ENCODE data around the gene FBN3.
"Not testable (repeated sequence)": the region's sequence is repeated elsewhere in the genome, so short reads cannot be mapped to it uniquely, and the experiment has no call there.

The FBN3 gene

DNA sequence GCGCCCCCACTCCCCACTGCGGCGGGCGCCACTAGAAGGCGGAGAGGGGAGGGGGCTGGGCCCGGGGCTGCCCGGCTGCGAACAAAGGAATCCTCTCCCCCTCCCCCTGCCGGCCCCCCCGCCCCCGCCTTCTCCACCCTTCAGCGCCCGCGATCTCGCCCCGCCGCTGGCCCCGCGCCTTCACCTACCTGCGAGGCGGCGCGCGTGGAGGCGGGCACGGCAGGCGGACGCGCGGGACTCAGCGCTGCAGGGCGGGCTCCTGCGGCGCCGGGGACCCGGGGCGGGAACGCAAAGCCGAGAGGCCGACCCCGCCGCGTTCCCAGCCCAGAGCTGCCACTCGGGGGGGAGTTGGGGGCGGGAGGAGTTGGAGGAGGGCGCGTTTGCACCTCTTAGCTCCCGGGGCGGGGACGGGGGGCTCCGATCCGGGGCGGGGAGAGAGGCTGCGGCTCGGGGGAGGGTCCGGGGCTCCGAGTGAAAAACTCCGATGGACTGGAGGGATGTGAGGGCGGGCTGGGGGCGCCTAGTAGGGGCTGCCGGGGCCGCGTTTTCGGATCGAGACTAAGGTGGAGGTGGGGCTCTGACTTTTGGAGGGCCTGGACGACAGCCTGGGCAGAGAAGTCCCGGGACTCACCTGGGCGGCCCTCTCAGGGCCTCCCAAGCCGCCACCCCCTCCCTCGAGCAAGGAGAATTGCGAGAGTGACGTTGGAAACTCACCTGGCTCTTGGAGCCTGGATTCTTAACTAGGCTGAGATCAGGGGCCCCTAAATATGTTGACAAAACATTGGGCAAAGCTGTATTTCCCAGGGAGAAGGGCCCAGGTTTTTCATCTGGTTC, at the start of gene FBN3:
FBN3 (minus strand) TSS at position 332 of the 834 bp plus-strand sequence. CDS start 2,112 bp downstream, outside the sequence.
- no peak for DNase-seq (ENCODE audit: low spot score)

DNA sequence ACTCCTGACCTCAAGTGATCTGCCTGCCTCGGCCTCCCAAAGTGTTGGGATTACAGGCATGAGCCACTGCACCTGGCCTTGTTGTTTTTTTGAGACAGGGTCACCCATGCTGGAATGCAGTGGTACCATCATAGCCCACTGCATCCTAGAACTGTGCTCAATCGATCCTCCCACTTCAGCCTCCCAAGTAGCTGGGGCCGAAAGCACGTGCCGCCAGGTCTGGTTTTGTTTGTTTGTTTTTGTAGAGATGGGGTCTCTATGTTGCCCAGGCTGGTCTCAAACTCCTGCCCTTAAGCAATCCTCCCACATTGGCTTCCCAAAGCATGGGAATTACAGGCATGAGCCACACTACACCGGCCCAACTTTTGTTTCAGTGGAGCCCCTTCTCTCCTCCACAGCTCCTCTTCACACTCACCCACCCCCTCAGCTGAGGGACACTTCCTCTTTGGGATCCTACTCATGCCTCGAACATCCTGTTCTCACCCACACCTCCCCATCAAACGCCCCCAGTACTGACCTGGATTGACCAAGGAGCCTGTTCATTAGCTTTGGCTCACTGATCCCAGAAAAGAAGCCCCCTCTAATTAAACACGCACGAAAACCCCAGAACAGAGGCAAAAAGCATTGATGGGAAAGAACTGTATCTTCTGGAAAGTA, 47.0 kb upstream of the FBN3 start:
- DNase-seq (ENCODE audit: low spot score), result no peak

DNA sequence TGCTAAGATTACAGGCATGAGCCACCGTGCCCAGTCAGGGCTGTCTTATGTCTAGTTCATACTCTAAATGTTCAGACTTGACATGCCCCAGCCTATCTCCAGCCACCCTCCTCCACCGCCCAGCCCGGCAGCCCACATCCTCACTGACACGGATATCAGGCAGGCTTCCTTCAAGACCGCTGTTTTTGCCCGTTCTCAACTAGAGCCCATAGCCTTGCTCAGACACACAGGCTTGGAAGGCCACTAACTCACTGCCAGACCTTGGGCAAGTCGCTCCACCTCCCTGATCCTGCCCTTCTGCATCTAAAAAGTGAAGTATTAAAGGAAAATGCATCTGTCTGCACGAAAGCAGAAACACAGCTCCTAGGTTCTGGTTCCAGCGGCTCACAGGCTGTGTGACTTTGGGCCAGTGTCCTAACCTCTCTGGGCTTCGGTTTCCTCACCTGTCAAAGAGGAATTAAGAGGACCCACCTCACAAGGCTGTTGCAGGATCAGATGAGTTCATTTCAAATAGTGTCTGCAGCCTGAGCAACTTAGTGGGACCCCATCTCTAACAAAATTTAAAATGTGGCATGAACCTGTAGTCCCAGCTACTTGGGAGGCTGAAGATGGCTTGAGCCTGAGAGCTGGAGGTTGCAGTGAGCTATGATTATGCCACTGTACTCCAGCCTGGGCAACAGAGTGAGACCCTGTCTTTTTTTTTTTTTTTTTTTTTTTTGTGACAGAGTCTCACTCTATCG, 45.3 kb upstream of the FBN3 start:
- DNase-seq (ENCODE audit: low spot score), result no peak

DNA sequence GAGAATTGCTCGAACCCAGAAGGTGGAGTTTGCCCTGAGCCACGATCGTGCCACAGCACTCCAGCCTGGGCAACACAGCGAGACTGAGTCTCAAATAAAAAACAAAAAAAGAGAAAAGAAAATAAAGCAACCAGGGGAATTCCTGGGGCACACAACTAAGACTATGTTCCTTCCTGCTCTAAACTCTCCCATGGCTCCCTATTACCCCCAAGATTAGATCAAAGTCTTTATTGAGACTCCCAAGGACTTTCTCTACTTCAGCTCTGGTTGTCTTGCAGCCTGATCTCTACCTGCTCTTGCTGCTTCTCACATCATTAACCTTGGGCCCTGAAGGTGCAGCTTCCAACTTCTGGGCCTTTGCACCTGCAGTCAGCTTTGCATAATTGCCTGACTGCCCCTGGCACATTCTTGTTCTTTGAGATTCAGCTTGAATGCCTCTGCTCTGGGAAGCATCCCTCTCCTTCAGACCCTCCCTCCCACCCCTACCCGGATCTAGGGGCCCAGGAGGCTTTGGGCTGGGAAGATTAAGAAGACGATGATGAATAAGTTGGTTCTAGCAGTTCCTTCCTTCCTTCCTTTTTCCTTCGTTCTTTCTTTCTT, 42.9 kb upstream of the FBN3 start:
- no peak for DNase-seq (ENCODE audit: low spot score)

DNA sequence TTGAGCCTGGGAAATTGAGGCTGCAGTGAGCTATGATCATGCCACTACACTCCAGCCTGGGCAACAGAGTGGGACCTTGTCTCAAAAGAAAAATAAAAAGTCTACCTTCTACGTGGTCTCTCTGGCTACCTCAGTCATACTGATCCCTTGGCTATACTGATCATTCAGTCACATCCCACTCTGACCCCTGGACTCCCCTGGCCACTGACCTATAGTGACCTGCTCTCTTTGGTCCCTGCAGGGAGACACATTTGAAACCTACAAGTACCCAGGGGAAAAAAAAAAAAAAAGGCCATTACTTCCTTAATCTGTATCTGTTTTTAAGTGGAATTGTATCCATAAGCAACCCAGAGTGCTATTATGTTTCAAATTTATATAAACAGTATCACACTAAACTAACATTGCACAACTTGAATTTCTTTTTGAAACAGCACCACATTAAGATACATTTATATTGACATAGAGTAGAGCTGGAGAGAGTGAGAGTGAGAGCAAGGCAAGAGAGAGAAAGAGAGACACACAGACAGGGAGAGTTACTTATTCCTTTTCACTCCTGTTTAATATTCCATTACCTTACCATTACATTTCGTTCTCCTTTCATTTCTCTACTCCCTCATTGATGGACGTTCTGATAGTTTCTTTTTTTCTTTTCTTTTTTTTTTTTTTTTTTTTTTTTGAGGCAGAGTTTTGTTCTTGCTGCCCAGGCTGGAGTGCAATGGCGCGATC, 36.1 kb upstream of the FBN3 start:
- DNase-seq (ENCODE audit: low spot score), result no peak

DNA sequence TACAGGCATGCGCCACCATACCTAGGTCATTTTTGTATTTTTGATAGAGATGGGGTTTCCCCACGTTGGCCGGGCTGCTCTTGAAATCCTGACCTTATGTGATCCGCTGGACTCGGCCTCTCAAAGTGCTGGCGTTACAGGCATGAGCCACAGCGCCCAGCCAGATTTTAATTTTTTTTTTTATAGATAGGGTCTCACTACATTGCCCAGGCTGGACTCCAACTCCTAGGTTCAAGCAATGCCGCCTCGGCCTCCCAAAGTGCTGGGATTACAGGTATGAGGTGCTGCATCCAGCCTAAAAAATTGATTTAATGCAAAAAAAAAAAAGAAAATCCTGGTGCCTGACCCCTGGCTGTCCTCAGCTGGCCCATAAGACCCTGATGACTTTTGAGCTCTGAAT, 34.9 kb upstream of the FBN3 start:
- no peak for DNase-seq (ENCODE audit: low spot score)

DNA sequence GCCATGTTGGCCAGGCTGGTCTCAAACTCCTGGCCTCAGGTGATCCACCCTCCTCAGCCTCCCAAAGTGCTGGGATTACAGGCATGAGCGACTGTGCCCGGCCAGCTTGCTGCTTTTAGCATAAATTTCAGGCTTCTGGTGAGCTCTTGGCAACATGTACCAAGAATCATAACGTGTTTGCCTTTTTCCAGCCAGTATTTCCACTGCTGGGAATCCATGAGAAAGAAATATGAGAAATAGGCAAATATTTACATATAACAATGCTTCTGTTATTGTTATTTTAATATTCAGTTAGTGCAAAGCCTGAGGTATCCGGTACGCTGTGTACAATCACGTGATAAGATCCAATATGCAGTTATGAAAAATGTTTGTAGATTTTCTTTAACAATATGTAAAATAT, 30.6 kb upstream of the FBN3 start:
- no peak for DNase-seq (ENCODE audit: low spot score)

DNA sequence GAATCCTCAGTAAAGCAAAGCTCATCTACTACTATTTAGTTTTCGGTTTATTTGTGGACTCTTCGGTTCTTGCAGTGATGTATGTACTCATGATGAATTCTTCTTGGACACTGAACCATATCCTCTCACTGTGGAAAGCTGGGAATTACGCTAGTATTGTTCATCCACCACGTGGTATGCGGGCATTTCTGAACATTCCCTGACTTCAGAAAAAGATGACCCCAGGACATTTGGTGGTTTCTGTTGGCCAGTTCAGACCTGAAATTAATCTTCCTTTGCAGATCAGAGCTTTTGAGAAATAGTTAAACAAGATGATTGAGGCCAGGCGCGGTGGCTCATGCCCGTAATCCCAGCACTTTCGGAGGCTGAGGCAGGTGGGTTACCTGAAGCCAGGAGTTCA, 25.3 kb upstream of the FBN3 start:
- DNase-seq (ENCODE audit: low spot score), result no peak

DNA sequence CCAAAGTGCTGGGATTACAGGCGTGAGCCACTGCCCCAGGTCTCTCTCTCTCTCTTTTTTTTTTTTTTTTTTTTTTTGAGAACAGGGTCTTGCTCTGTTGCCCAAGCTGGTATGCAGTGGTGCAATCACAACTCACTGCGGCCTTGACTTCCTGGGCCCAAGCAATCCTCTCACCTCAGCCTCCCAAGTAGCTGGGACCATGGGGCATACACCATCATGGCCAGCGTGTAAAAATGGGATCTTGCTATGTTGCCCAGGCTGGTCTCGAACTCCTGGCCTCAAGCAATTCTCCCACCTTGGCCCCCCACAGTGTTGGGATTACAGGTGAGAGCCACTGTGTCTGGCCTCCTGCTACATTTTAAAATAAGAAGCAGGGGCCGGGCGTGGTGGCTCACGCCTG, 19.1 kb upstream of the FBN3 start:
- DNase-seq (ENCODE audit: low spot score), result no peak

DNA sequence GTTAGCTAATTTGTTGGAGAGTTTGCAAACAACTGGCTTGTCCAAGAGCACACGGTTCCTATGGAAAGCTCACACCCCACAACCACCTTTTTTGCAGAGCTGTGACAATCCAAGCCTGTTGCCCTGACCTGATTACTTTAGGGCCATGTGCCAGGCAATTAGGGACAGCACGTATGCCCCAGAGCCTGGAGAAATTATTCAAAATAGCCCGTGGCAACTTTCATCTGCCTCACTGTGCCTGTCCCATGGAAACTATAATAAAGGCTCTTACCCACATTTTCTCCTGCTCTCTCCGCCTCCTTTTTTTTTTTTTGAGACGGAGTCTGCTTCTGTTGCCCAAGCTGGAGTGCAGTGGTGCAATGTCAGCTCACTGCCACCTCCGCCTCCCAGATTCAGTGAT, 18.6 kb upstream of the FBN3 start:
- no peak for DNase-seq (ENCODE audit: low spot score)

DNA sequence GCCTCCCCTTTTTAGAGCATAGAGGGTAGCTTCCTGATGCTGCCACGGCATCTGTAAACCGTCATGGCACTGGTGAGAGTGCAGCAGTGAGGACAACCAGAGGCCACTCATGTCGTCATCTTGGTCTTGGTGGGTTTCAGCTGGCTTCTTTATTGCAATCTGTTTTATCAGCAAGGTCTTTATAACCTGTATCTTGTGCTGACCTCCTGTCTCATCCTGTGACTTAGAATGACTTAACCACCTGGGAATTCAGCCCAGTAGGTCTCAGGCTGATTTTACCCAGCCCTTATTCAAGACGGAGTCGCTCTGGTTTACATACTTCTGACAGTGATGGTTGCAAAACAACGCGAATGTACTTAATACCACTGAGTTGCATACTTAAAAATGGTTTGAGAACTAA, 14.4 kb upstream of the FBN3 start:
- DNase-seq (ENCODE audit: low spot score), result no peak

DNA sequence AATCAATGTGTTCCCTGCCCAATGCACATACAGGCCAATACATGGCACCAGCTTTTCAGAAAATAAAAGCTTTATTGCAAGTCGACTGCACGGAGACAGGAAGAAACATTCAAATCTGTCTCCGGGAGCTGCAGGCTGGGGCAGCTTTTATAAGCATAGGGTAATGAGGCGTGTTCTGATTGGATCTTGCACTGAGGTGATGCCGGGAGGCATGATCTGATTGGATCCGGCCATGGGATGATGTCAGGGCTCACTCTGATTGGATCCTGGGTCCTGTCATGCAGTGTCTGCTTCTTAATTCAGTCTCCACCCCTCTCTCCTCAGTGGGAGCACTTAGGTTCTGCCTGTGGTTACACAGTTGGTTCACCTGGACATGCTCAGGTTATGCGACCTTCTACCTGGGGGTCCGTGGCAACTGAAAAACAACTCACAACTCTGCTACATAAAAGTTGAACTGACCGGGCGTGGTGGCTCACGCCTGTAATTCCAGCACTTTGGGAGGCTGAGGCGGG, 11.8 kb upstream of the FBN3 start:
- no peak for DNase-seq (ENCODE audit: low spot score)

DNA sequence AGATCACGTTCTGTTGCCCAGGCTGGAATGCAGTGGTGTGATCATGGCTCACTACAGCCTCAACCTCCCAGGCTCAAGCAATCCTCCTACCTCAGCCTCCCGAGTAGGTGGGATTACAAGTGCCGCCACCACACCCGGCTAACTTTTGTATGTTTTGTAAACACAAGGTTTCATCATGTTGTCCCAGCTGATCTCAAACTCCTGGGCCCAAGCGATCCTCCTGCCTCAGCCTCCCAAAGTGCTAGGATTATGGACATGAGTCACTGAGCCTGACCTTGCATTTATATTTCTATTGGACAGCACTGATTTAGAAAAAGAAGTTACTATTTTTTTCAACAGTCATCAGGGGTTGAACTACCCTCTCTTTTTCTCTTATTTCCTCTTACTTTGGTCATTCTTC, 9.9 kb upstream of the FBN3 start:
- not testable (repeated sequence) for DNase-seq (ENCODE audit: low spot score)

DNA sequence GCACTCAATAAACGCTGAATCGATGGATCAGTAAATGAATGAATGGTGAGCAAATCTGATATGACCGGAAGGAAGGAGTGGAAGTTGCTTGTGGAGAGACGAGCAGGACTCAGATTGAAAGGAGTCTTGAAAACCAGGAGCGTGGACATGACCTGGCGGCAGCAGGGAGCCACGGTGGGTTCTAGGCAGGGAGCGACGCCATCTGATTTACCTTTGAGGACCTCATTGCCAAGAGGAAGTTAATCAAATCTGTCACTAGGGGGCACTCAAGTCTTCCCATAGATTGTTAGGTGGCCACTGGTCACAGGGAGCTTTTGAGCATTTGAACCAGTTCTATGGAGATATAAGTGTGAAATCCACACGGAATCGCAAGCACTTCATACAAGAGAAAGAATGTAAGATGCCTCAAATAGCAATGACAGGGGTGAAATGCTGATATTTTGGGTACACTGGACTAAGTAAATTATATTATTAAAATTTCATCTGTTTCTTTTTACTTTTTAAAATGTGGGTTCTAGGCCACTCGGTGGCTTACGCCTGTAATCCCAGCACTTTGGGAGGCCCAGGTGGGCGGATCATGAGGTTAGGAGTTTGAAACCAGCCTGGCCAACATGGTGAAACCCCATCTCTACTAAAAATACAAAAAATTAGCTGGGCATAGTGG, 9.2 kb upstream of the FBN3 start:
- no peak for DNase-seq (ENCODE audit: low spot score)

DNA sequence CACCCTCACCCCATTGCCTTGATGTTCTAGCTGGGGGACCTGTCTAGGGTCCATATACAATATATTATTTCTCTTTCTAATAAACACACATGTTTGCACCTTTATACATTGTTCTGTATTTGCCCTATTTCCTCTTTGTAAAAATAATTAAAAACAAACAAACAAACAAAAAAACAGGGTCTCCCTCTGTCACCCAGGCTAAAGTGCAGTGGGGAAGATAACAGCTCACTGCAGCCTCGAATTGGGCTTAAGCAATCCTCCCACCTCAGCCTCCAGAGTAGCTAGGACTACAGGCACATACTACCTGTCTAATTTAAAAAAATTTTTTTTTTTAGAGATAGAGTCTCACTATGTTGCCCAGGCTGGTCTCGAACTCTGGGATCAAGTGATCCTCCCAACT, 5.9 kb upstream of the FBN3 start:
- DNase-seq (ENCODE audit: low spot score), result no peak

DNA sequence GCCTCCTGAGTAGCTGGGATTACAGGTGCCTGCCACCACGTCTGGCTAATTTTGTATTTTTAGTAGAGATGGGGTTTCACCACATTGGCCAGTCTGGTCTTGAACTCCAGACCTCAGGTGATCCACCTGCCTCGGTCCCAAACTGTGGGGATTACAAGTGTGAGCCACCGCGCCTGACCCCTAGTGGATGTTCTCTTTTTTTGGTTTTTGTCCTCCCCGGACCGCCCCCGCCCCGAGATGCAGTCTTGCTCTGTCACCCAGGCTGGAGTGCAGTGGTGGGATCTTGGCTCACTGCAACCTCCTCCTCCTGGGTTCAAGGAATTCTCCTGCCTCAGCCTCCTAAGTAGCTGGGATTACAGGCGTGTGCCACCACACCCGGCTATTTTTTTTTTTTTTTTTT, 4.6 kb upstream of the FBN3 start:
- not testable (repeated sequence) for DNase-seq (ENCODE audit: low spot score)

DNA sequence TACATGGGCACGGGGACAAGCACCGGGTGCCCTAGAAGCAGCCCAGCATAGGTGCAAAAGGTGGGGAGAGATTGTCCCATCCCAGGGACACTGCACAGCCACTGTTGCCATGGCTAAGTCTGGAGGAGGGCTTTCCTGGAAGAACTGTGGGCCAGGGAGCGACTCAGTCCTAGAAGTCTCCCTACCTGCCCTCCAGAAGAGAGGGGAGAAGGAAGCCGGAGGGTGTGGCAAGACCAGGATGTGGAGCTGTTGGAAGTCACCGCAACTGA, 2.3 kb upstream of the FBN3 start:
- DNase-seq (ENCODE audit: low spot score), result no peak

DNA sequence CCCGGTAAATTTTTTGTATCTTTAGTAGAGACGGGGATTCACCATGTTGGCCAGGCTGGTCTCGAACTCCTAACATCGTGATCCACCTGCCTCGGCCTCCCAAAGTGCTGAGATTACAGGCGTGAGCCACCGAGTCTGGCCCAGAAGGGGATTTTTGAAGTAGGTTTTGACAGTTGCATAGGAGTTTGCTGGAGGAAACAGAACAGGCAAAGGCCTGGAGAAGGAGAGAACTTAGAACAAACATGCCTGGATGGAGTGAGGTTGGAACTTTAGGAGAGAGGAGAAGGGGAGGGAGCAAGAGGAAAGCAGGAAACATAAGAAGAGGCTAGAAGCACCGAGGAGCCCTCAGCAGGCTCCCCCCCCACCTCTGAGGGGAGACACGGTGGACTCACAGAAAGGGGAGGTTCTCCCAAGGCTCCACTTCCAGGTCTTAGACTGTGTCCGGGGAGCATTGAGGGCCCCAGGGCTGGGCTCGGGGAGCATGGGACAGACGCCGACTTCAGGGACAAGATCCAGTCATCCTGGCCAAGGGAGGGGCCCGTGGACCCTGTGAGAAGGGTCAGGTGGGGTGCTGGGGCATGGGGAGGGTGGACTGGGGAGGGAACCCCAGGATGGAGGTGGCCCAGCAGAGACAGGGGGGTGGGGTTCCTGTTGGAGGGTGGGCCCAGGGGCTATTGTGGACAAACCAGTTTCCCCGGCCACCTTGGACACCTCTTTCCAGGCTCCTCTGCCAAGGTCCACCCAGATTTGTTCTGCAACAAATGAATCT, 1.8 kb upstream of the FBN3 start:
- no peak for DNase-seq (ENCODE audit: low spot score)

DNA sequence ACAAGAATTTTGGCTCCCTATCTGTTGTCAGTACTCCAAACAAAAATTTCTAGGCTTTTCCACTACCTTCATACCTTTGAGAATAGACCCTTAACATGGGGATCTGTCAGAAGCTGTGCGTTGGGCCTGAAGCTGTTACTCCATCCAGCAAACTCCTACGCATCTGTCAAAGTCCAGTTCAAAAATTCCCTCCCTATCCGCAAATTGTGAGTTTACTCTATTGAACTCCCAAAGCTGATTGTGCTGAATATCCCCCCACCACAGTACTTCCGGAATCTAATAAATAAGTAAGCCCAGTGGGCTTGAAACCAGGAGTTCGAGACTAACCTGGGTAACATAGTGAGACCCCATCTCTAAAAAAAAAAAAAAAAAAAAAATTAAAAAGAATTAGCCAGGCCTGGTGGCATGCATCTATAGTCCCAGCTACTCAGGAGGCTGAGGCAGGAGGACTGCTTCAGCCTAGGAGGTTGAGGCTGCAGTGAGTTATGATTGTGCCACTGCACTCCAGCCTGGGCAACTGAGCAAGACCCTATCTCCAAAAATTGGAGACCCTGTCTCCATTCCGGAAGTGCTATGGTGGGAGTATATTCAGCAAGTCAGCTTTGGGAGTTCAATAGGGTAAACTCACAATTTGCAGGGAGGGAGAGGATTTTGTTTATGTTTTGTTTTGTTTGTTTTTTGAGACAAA, 930 bp upstream of the FBN3 start:
- DNase-seq (ENCODE audit: low spot score), result no peak
